ENCODE results near the gene SEL1L. TPM values are rescaled to one million over a fixed set of nuclear protein-coding genes. Genes with fewer than 3 reads are reported as not detected.
A peak's percentile ranks its signal among the peaks of the same experiment; 100 is the strongest.
"Not testable (repeated sequence)": the region's sequence is repeated elsewhere in the genome, so short reads cannot be mapped to it uniquely, and the experiment has no call there.

The SEL1L gene
- total RNA-seq, 2 donors from 2014 or later, result 32.9 to 36.6 TPM

DNA sequence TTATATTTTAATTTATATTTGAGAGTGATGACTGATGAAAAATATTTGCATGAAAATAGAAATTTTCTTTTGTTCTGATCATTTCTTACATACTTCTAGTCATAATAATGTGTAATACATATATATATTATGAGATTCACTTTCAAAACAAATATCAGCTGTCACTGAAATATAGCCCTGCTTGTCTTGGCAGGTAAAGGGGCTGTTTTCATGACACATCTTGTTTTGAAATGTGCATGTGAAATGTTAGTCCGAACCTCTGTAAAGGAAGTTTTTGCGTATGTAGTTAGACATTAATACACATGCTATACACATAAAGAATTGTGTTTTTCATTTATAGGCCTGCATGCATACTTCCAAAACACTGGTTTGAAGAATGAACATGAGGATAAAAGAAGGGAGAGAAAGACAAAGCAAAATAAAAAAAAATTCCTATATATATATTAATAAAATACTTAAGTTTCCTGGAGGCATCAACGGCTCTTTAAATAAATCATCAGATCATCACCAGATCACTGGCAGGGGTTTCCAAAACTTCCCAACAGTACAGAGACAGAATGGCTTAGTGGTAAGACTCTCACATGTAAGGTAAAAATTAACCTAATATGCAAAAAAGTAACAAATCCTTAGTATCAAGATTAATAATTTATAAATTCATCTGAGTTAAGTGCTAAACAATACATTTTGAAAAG, 60.1 kb downstream of the SEL1L start:
- no peak for TF ChIP-seq CTCF (IDR thresholded peaks at IDR 0.05)
- Histone ChIP-seq H3K27me3 (no peaks in the 10 kb centered on the region), H3K36me3 (peaks cover 31% of the 10 kb centered on the region), H3K27ac (no peak overlapping the region), H3K4me3 (no peak overlapping the region), H3K9me3 (no peaks in the 10 kb centered on the region), H3K4me1 (no peaks in the 10 kb centered on the region)
- DNase-seq (ENCODE audit: low spot score), result no peak

DNA sequence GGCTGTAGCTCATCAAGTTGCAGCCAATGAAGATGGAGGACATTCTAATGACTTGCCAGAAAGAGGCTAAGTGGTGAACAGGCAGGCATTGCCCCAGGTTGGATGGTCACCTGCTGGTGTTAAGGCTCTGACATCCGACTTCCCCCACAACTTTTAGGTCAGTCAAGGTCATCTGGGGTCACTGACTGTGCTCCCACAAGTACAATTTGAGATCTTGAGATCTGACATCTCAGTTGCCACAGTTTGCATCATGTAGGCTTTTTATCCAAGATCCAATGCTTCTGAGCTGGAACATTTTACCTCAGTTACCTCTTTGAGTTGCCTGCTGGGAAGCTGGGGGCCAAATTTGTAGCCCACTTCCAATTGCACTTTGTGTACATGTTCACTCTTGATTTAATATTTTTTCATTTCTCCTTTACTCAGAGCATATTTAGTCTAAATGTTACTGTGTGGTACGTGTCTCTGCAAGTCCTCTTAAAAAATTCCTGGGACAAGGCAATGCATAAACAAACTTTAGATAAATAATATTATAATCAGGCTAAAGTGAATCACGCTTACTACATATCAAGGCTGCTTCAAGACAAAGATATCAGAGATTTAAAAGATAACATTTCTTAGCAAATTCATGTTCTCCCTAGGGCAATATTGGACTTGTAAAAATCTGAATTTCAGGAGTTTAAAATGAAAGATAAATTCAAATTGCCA, 61.4 kb downstream of the SEL1L start:
- TF ChIP-seq CTCF (IDR thresholded peaks at IDR 0.05), result no peak
- no peak overlapping the region for H3K27ac ChIP-seq
- no peaks in the 10 kb centered on the region for H3K9me3 ChIP-seq

DNA sequence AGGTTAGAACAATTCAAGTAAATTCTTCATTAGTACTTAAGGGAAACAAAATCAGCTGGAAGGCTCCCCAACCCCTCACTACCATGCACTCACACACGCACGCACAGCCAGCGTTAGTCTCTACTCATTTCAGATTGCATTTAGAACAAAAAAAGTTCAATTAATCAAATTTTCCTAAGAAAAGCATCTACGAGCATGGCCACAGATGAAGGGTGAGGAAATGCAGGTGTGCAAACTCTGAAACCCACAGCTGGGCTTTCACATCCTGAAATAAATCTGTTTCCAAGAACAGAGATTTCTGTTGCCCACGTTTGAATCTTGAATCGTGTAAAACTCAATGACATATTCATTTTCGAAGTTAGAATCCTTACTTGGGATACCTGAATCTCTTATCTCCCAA, 62.6 kb downstream of the SEL1L start:
- H3K4me3 ChIP-seq, result no peak overlapping the region
- H3K27ac ChIP-seq, result no peak overlapping the region
- no peaks in the 10 kb centered on the region for H3K9me3 ChIP-seq
- H3K4me1 ChIP-seq, result no peaks in the 10 kb centered on the region
- DNase-seq (ENCODE audit: low spot score), result no peak
- H3K36me3 ChIP-seq, result peaks cover 12% of the 10 kb centered on the region
- no peaks in the 10 kb centered on the region for H3K27me3 ChIP-seq
- no peak for TF ChIP-seq CTCF (IDR thresholded peaks at IDR 0.05)

More for the DNA sequence above, 61.4 kb downstream of the SEL1L start:
- H3K36me3 ChIP-seq, result peaks cover 22% of the 10 kb centered on the region
- DNase-seq (ENCODE audit: low spot score), result no peak
- no peaks in the 10 kb centered on the region for H3K4me1 ChIP-seq
- H3K4me3 ChIP-seq, result no peak overlapping the region
- no peaks in the 10 kb centered on the region for H3K27me3 ChIP-seq

GRCh38 chr14:81470557-81470826, 63.2 kb downstream of the SEL1L start:
- H3K27me3 ChIP-seq; H3K4me1 ChIP-seq; H3K36me3 ChIP-seq; H3K9me3 ChIP-seq; H3K4me3 ChIP-seq; H3K27ac ChIP-seq; DNase-seq (ENCODE audit: low spot score): not testable (repeated sequence)

DNA sequence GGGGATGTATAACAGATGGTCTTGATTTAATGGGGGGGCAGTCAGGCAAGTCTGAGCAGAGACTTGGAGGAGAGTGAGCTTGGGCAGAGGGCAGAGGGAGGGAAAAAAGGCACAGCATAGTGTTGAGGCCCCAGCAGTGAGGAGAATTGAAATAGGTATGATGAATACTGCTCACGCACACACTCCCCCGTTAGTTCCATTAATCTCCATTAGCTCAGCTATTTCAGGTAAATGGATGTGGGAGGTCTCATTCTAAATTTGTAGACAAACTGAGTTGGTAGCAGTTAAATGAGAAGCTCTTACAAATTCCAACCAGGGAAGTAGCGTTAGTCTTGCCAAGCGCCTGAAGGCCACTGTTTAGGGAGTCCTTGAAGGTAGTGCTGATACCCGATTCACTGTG, 66.8 kb downstream of the SEL1L start:
- Histone ChIP-seq H3K9me3 (no peaks in the 10 kb centered on the region), H3K27ac (no peak overlapping the region), H3K36me3 (no peaks in the 10 kb centered on the region), H3K4me3 (no peak overlapping the region), H3K4me1 (no peaks in the 10 kb centered on the region), H3K27me3 (no peaks in the 10 kb centered on the region)
- TF ChIP-seq CTCF (IDR thresholded peaks at IDR 0.05), result no peak
- DNase-seq (ENCODE audit: low spot score), result no peak

DNA sequence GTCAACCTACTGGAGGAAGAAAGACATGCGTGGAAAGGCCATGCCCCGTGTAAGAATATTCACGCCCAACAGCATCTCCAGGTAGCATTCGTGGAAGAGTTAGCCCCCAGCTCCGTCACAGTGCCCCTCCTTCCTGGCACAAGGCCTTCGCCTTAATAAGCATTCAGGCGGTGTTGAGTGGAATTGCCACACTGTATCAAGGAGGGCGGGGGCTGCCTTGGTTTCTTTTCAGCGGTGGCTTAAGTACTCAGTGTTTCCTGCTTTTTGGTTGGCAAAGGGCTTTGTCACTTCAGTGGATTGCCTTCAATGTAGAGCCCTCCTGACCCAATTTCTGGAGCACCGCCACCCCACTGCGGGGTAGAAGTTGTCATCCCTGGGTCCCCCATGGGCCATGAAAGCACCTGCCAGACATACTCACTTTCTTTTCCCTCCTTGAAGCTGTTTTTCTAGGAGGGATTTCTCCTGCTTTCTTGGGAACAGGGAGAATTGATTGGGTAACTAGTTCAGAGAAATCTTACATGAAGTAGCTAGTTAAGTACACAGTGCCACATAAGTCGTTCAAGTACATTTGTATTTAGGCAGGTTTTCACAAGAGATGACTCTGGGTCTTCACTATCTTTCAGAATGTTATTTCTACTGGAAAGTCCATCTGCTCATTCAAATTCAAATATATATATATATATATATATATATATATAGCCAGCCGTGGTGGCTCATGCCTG, 68.0 kb downstream of the SEL1L start:
- Histone ChIP-seq H3K9me3 (no peaks in the 10 kb centered on the region), H3K4me3 (no peak overlapping the region), H3K27me3 (no peaks in the 10 kb centered on the region), H3K4me1 (no peaks in the 10 kb centered on the region), H3K36me3 (no peaks in the 10 kb centered on the region), H3K27ac (no peak overlapping the region)
- DNase-seq (ENCODE audit: low spot score), result no peak
- no peak for TF ChIP-seq CTCF (IDR thresholded peaks at IDR 0.05)

GRCh38 chr14:81465003-81465392, 68.7 kb downstream of the SEL1L start:
- not testable (repeated sequence) for H3K27ac ChIP-seq; DNase-seq (ENCODE audit: low spot score); H3K36me3 ChIP-seq; H3K27me3 ChIP-seq; H3K9me3 ChIP-seq; H3K4me1 ChIP-seq
- H3K4me3 ChIP-seq, result peak overlapping the region in 1 of 2 donors; percentile 40

Measured in right atrium auricular region (tissue), 2 donors.